ENCODE measurements around the gene PRR30. TPM values are rescaled to one million over a fixed set of nuclear protein-coding genes. Genes with fewer than 3 reads are reported as not detected.
"Not testable (repeated sequence)": the region's sequence is repeated elsewhere in the genome, so short reads cannot be mapped to it uniquely, and the experiment has no call there.

PRR30 gene
- total RNA-seq, 3 donors from 2014 or later (not counting 1 experiment from before 2014, with no cell fraction given): not detected

GRCh38 chr2:27177441-27178351 lies 38.5 kb upstream of the PRR30 start:
- Mint-ChIP-seq H3K4me3 (no peak overlapping the region), H3K27ac (no peak overlapping the region), H3K9me3 (no peaks in the 10 kb centered on the region), H3K36me3 (no peaks in the 10 kb centered on the region), H3K27me3 (ENCODE audit: low read depth in 2 of 2) (peaks cover 23 to 26% of the 10 kb centered on the region in 2 donors), H3K4me1 (no peaks in the 10 kb centered on the region)
- Histone ChIP-seq H3K27me3 (ENCODE audit: control insufficient read depth, insufficient read depth, low read length) (no peaks in the 10 kb centered on the region), H3K36me3 (ENCODE audit: control insufficient read depth, insufficient read depth, low read length) (no peaks in the 10 kb centered on the region), H3K9me3 (ENCODE audit: control insufficient read depth, insufficient read depth, low read length) (no peaks in the 10 kb centered on the region), H3K4me3 (ENCODE audit: low read length) (no peak overlapping the region), H3K4me1 (ENCODE audit: control insufficient read depth, insufficient read depth, low read length) (no peaks in the 10 kb centered on the region), H3K27ac (ENCODE audit: low read length) (no peak overlapping the region)
- 78% methylated on average over 15 of the region's 15 CpGs for WGBS (ENCODE audit: insufficient coverage)
- intact Hi-C loops (cut with micrococcal nuclease): no loop called here
- DNase-seq: no peak
- TF ChIP-seq CTCF (IDR thresholded peaks at IDR 0.05): no peak
- no peak for ATAC-seq

GRCh38 chr2:27175781-27176180 lies 36.6 kb upstream of the PRR30 start:
- ATAC-seq; DNase-seq; H3K4me1 Mint-ChIP-seq; H3K9me3 Mint-ChIP-seq; H3K4me3 ChIP-seq (ENCODE audit: low read length); H3K27ac Mint-ChIP-seq; intact Hi-C loops (cut with micrococcal nuclease); H3K4me1 ChIP-seq (ENCODE audit: control insufficient read depth, insufficient read depth, low read length); H3K27ac ChIP-seq (ENCODE audit: low read length); H3K27me3 ChIP-seq (ENCODE audit: control insufficient read depth, insufficient read depth, low read length); H3K36me3 Mint-ChIP-seq; H3K4me3 Mint-ChIP-seq; H3K9me3 ChIP-seq (ENCODE audit: control insufficient read depth, insufficient read depth, low read length); H3K36me3 ChIP-seq (ENCODE audit: control insufficient read depth, insufficient read depth, low read length): not testable (repeated sequence)
- WGBS (ENCODE audit: insufficient coverage): 85% methylated on average over 4 of the region's 4 CpGs
- peaks cover 12 to 14% of the 10 kb centered on the region in 2 donors for H3K27me3 Mint-ChIP-seq (ENCODE audit: low read depth in 2 of 2)

GRCh38 chr2:27175330-27175729 lies 36.1 kb upstream of the PRR30 start:
- Mint-ChIP-seq H3K4me3 (no peak overlapping the region), H3K9me3 (no peaks in the 10 kb centered on the region), H3K27me3 (ENCODE audit: low read depth in 2 of 2) (peaks cover 14% of the 10 kb centered on the region in 2 donors), H3K36me3 (no peaks in the 10 kb centered on the region), H3K4me1 (peaks cover 0 to 4% of the 10 kb centered on the region in 2 donors), H3K27ac (no peak overlapping the region)
- 91% methylated on average over 6 of the region's 8 CpGs for WGBS (ENCODE audit: insufficient coverage)
- Histone ChIP-seq H3K4me3 (ENCODE audit: low read length) (no peak overlapping the region), H3K36me3 (ENCODE audit: control insufficient read depth, insufficient read depth, low read length) (no peaks in the 10 kb centered on the region), H3K27ac (ENCODE audit: low read length) (no peak overlapping the region), H3K9me3 (ENCODE audit: control insufficient read depth, insufficient read depth, low read length) (no peaks in the 10 kb centered on the region), H3K4me1 (ENCODE audit: control insufficient read depth, insufficient read depth, low read length) (no peaks in the 10 kb centered on the region), H3K27me3 (ENCODE audit: control insufficient read depth, insufficient read depth, low read length) (no peaks in the 10 kb centered on the region)
- DNase-seq (no peak), ATAC-seq (no peak)
- no peak for TF ChIP-seq CTCF (IDR thresholded peaks at IDR 0.05)
- intact Hi-C loops (cut with micrococcal nuclease): no loop called here

DNA sequence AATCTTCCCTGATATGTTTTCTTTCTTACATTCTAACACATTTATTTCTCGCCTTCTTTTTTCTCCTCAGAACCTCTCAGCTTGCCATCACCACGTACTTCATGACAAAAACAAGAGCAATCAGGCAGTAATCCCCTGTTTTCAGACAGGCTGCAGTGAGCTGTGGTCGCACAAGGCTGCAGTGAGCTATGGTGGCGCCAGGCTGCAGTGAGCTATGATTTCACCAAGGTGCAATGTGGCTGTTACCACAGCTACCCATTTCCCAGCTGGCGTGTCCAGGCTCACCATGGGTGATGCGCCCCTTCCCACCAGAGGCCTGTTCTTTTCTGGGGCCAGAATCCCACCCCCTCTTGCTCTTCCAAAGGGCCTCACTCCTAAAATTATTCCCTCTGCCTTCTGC lies 35.4 kb upstream of the PRR30 start:
- no peak for TF ChIP-seq CTCF (IDR thresholded peaks at IDR 0.05)
- Histone ChIP-seq H3K4me1 (ENCODE audit: control insufficient read depth, insufficient read depth, low read length) (peaks cover 5% of the 10 kb centered on the region), H3K9me3 (ENCODE audit: control insufficient read depth, insufficient read depth, low read length) (no peaks in the 10 kb centered on the region), H3K27ac (ENCODE audit: low read length) (no peak overlapping the region), H3K4me3 (ENCODE audit: low read length) (no peak overlapping the region), H3K36me3 (ENCODE audit: control insufficient read depth, insufficient read depth, low read length) (no peaks in the 10 kb centered on the region), H3K27me3 (ENCODE audit: control insufficient read depth, insufficient read depth, low read length) (no peaks in the 10 kb centered on the region)
- peaks cover 0 to 5% of the 10 kb centered on the region in 2 donors for H3K4me1 Mint-ChIP-seq
- intact Hi-C loops (cut with micrococcal nuclease): loop anchor here (5.0 kb wide), 1 partner anchor 108 kb away; the partner anchor contains the start of gene TRIM54
- no peak for DNase-seq
- no peak overlapping the region for H3K4me3 Mint-ChIP-seq
- no peak for ATAC-seq
- H3K9me3 Mint-ChIP-seq: no peaks in the 10 kb centered on the region
- WGBS (ENCODE audit: insufficient coverage): 72% methylated on average over 6 of the region's 6 CpGs
- H3K27me3 Mint-ChIP-seq (ENCODE audit: low read depth in 2 of 2): peaks cover 8 to 14% of the 10 kb centered on the region in 2 donors
- H3K27ac Mint-ChIP-seq: no peak overlapping the region
- H3K36me3 Mint-ChIP-seq: no peaks in the 10 kb centered on the region
